HG03460 (cell line): ENCODE results near the gene STX16.
"Not testable (repeated sequence)": the region's sequence is repeated elsewhere in the genome, so short reads cannot be mapped to it uniquely, and the experiment has no call there.

Source experiments
- ATAC-seq: cut with Tn5 transposase; IDR thresholded peaks from one replicate; pipeline ENCODE4 v1.9.1; 2021; ENCODE audit not compliant: unreplicated experiment

Gene STX16

DNA sequence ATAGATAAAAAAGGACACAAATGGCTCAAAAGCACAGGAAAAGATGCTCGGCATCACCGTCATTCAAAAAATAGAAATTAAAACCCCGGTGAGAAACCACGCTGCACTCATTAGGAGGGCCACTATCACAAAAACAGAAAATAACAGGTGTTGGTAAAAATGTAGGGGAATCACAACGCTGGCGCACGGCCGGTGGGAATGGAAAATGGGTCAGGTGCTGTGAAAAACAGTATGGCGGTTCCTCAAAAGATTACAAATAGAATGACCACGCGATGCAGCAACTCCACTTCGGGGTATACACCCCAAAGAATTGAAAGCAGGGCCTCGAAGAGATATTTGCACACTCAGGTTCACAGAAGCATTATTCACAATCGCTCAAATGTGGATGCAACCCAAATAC, 69.8 kb downstream of the STX16 start:
- ATAC-seq: no peak

GRCh38 chr20:58721951-58722778, 71.1 kb downstream of the STX16 start:
- no peak for ATAC-seq

DNA sequence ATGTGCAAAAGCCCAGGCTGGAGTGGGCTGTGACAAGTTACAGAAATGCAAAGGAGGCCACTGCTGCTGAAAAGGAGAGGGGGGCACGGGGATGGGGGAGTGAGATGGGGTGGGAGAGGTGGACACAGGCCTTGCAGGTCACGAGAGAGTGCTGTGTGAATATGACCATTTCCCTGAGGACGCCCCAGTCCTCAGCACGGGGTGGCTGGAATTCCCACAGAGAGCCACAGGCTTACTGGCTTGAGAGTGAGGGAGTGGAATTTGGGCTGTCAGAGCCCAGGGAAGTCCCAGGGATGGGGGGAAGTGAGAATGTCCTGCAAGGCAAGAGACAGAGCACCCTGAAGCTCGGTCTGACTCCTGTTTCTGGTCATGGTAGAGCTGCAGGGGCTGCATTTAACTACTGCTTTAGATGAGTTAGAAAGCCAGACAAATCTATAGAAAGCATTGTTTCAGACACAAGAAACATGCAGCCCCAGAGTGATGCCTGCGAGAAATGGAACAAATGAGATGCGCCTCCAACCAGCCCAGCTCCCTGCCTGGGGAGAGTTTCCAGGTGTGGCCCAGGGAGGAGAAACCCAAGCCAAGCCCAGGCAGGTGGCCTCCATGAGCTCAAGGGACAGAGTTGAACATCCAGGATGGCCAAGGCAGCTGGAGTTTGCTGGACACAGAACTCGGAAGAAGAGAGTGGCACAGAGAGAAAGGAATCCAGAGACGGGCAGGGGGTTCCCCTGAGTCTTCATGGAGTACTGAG, 72.0 kb downstream of the STX16 start:
- no peak for ATAC-seq

GRCh38 chr20:58723628-58723984, 72.5 kb downstream of the STX16 start:
- no peak for ATAC-seq

DNA sequence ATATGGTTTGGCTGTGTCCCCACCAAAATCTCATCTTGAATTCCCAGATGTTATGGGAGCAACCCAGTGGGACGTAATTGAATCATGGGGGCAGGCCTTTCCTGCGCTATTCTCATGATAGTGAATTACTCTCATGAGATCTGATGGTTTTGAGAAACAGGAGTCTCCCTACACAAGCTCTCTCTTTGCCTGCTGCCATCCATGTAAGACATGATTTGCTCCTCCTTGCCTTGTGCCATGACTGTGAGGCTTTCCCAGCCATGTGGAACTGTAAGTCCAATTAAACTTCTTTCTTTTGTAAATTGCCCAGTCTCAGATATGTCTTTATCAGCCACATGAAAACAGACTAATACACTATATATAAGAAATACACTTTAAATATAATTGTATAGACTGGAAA, 75.1 kb downstream of the STX16 start:
- not testable (repeated sequence) for ATAC-seq
